H1 (cell line): ENCODE measurements around the gene PPP2R2C. TPM values are rescaled to one million over a fixed set of nuclear protein-coding genes. Genes with fewer than 3 reads are reported as not detected.

Experiments
- CTCF ChIA-PET: fragments of 300-600 bp; sonication (Branson Sonifier 250); formaldehyde crosslinking; loops from one replicate; lab custom pipeline; 2021; ENCODE audit not compliant: partially characterized antibody; lab: Charles Lee
- POLR2A ChIA-PET: fragments of 300-600 bp; sonication (Branson Sonifier 250); formaldehyde crosslinking; loops from one replicate; lab custom pipeline; 2021; ENCODE audit warnings: inconsistent platforms; ENCODE audit not compliant: partially characterized antibody; lab: Charles Lee
- DNase-seq, 2 experiments: peaks; one replicate each; pipeline versions ENCODE4 v3.0.0 to v3.0.0-alpha.2; 2010 to 2022; ENCODE audit warnings: low spot score in 2 of 2, low read depth in 1 of 2, mixed read lengths in 1 of 2
- FAIRE-seq: peaks from 2 replicates; lab custom pipeline; 2011; peaks lifted over from hg19 to GRCh38; lab: Jason Lieb, UNC
- H2AFZ ChIP-seq: 2 replicates; pipeline ENCODE4 v1.8.1; 2012; ENCODE audit warnings: low read length, inconsistent platforms
- H2AK5ac ChIP-seq: 2 replicates; pipeline ENCODE4 v1.6.1; 2013; ENCODE audit warnings: low read depth, low read length
- H2BK120ac ChIP-seq: replicated peaks from 2 replicates; pipeline ENCODE3; 2013; ENCODE audit warnings: low read depth, low read length, inconsistent platforms
- H2BK12ac ChIP-seq: 2 replicates; pipeline ENCODE4 v1.6.1; 2013; ENCODE audit warnings: low read depth, low read length
- H2BK15ac ChIP-seq: 2 replicates; pipeline ENCODE4 v1.6.1; 2013; ENCODE audit warnings: low read length
- H2BK20ac ChIP-seq: 2 replicates; pipeline ENCODE4 v1.6.1; 2013; ENCODE audit warnings: low read length
- H2BK5ac ChIP-seq: 2 replicates; pipeline ENCODE4 v1.6.1; 2013; ENCODE audit warnings: low read depth, low read length
- H3K14ac ChIP-seq: 2 replicates; pipeline ENCODE4 v1.6.1; 2013; ENCODE audit warnings: inconsistent platforms; ENCODE audit not compliant: insufficient read length
- H3K18ac ChIP-seq: 2 replicates; pipeline ENCODE4 v1.6.1; 2013; ENCODE audit warnings: low read length; ENCODE audit errors: extremely low read depth
- H3K23ac ChIP-seq: 2 replicates; pipeline ENCODE4 v1.6.1; 2013; ENCODE audit warnings: inconsistent platforms; ENCODE audit not compliant: insufficient read length
- H3K23me2 ChIP-seq: 2 replicates; pipeline ENCODE4 v1.6.1; 2013; ENCODE audit warnings: low read depth, low read length
- H3K27ac ChIP-seq: 2 replicates; pipeline ENCODE4 v1.6.1; 2011; ENCODE audit warnings: low read depth, low read length, inconsistent platforms
- H3K27me3 ChIP-seq, 4 experiments: replicated peaks in 1 of 4; 1 replicate in 1 of 4; 2 replicates in 3 of 4; pipeline versions ENCODE4 v1.6.1 to v1.8.1; 2011 to 2013; ENCODE audit warnings: low read length in 3 of 4, mild to moderate bottlenecking in 3 of 4, inconsistent platforms in 2 of 4, mixed read lengths in 2 of 4, moderate library complexity in 1 of 4; ENCODE audit not compliant: control insufficient read depth in 3 of 4, insufficient read depth in 3 of 4; ENCODE audit errors: extremely low read depth in 1 of 4
- H3K36me3 ChIP-seq, 4 experiments: 2 replicates each; pipeline versions ENCODE4 v1.6.1 to v1.8.1; 2011 to 2013; ENCODE audit warnings: mild to moderate bottlenecking in 4 of 4, low read length in 3 of 4, moderate library complexity in 2 of 4, control low read depth in 1 of 4, inconsistent platforms in 1 of 4; ENCODE audit not compliant: insufficient read depth in 4 of 4, control insufficient read depth in 2 of 4
- H3K4ac ChIP-seq: replicated peaks from 2 replicates; pipeline ENCODE3; 2013; ENCODE audit warnings: low read length, low read depth, mixed read lengths, inconsistent platforms; ENCODE audit not compliant: insufficient read length
- H3K4me1 ChIP-seq, 4 experiments: replicated peaks in 1 of 4; 1 replicate in 1 of 4; 2 replicates in 3 of 4; pipeline versions ENCODE4 v1.6.1 to v1.8.1; 2011 to 2013; ENCODE audit warnings: low read length in 3 of 4, inconsistent platforms in 2 of 4, mixed read lengths in 1 of 4; ENCODE audit not compliant: insufficient read depth in 4 of 4, control insufficient read depth in 3 of 4
- H3K4me2 ChIP-seq, 2 experiments: 2 replicates each; pipeline versions ENCODE4 v1.6.1 to v1.8.1; 2011 to 2013; ENCODE audit warnings: low read depth in 2 of 2, low read length in 2 of 2, control low read depth in 1 of 2, inconsistent platforms in 1 of 2, mild to moderate bottlenecking in 1 of 2; ENCODE audit not compliant: insufficient read depth in 1 of 2
- H3K4me3 ChIP-seq, 4 experiments: fragments of 200-600, 300-600 bp in 1 of 4; sonication (generic), shearing (Covaris generic), sonication (Bioruptor Twin) in 1 of 4; 2 replicates each; pipeline versions ENCODE4 v1.5.1 to v1.8.1; 2011 to 2016; ENCODE audit warnings: low read length in 4 of 4, low read depth in 3 of 4, control low read depth in 2 of 4, inconsistent platforms in 2 of 4, mild to moderate bottlenecking in 2 of 4, mixed read lengths in 1 of 4, moderate library complexity in 1 of 4; ENCODE audit not compliant: insufficient read depth in 2 of 4; ENCODE audit errors: extremely low read depth in 1 of 4
- H3K56ac ChIP-seq: replicated peaks from 2 replicates; pipeline ENCODE3; 2013; ENCODE audit warnings: low read depth, mild to moderate bottlenecking, mixed read lengths, low read length, inconsistent platforms; ENCODE audit not compliant: insufficient read length
- H3K79me1 ChIP-seq: 2 replicates; pipeline ENCODE4 v1.6.1; 2013; ENCODE audit warnings: low read depth, low read length, control low read depth
- H3K79me2 ChIP-seq, 2 experiments: 2 replicates each; pipeline versions ENCODE4 v1.6.1 to v1.8.1; 2012 to 2013; ENCODE audit warnings: low read length in 2 of 2, mild to moderate bottlenecking in 2 of 2, inconsistent platforms in 1 of 2; ENCODE audit not compliant: insufficient read depth in 2 of 2, control insufficient read depth in 1 of 2
- H3K9ac ChIP-seq, 4 experiments: replicated peaks in 1 of 4; 1 replicate in 1 of 4; 2 replicates in 3 of 4; pipeline versions ENCODE4 v1.6.1 to v1.8.1; 2011 to 2013; ENCODE audit warnings: low read depth in 3 of 4, low read length in 3 of 4, control low read depth in 2 of 4, mild to moderate bottlenecking in 2 of 4, moderate library complexity in 2 of 4, inconsistent platforms in 1 of 4; ENCODE audit errors: extremely low read depth in 1 of 4
- H3K9me3 ChIP-seq, 2 experiments: 2 replicates each; pipeline versions ENCODE4 v1.6.1 to v1.8.1; 2012 to 2013; ENCODE audit warnings: mild to moderate bottlenecking in 2 of 2, moderate library complexity in 2 of 2, control low read depth in 1 of 2, inconsistent platforms in 1 of 2, low read depth in 1 of 2, low read length in 1 of 2, mixed read lengths in 1 of 2; ENCODE audit not compliant: insufficient read depth in 2 of 2
- H4K20me1 ChIP-seq, 2 experiments: replicated peaks in 1 of 2; 2 replicates each; pipeline versions ENCODE3 to v1.8.1; 2011 to 2013; ENCODE audit warnings: inconsistent platforms in 2 of 2, low read length in 2 of 2, mild to moderate bottlenecking in 1 of 2; ENCODE audit not compliant: insufficient read depth in 2 of 2, control insufficient read depth in 1 of 2
- H4K5ac ChIP-seq: 2 replicates; pipeline ENCODE4 v1.6.1; 2013; ENCODE audit warnings: low read length, low read depth, mixed read lengths, inconsistent platforms; ENCODE audit not compliant: insufficient read length
- H4K8ac ChIP-seq: 2 replicates; pipeline ENCODE4 v1.8.0; 2013; ENCODE audit warnings: mild to moderate bottlenecking, moderate library complexity, low read length, inconsistent platforms; ENCODE audit not compliant: insufficient read depth; ENCODE audit errors: extremely low read depth
- H4K91ac ChIP-seq: replicated peaks from 2 replicates; pipeline ENCODE3; 2013; ENCODE audit warnings: low read length, mixed read lengths, inconsistent platforms; ENCODE audit not compliant: insufficient read length
- CBX8 ChIP-seq: fragments of 300-800, 300-1000 bp; sonication (generic); IDR thresholded peaks from 2 replicates; pipeline ENCODE4 v1.7.1; 2016; ENCODE audit warnings: low read depth, low read length, borderline replicate concordance
- CREB1 ChIP-seq: IDR thresholded peaks from 2 replicates; pipeline ENCODE4 v1.6.1; 2012; ENCODE audit warnings: inconsistent platforms
- E2F6 ChIP-seq: IDR thresholded peaks from 2 replicates; pipeline ENCODE4 v1.6.1; 2012; ENCODE audit warnings: inconsistent platforms
- GTF2F1 ChIP-seq: IDR thresholded peaks from 2 replicates; pipeline ENCODE4 v1.6.1; 2012; ENCODE audit warnings: low read depth, low read length, improper control_type of control experiment, borderline replicate concordance
- JUND ChIP-seq: IDR thresholded peaks from 2 replicates; pipeline ENCODE4 v1.6.1; 2011; ENCODE audit warnings: mild to moderate bottlenecking, improper control_type of control experiment, low read length
- NRF1 ChIP-seq: IDR thresholded peaks from 2 replicates; pipeline ENCODE4 v1.6.1; 2011; ENCODE audit warnings: mild to moderate bottlenecking, low read depth, low read length, improper control_type of control experiment
- SIRT6 ChIP-seq: IDR thresholded peaks from one replicate; pipeline ENCODE4 v1.7.1; 2012; ENCODE audit warnings: low read length, inconsistent platforms
- SIX5 ChIP-seq: IDR thresholded peaks from 2 replicates; pipeline ENCODE4 v1.6.1; 2011; ENCODE audit warnings: mild to moderate bottlenecking, low read depth, low read length
- SP2 ChIP-seq: IDR thresholded peaks from 2 replicates; pipeline ENCODE4 v1.6.1; 2012; ENCODE audit warnings: mild to moderate bottlenecking, low read length, inconsistent platforms
- SP4 ChIP-seq: IDR thresholded peaks from 2 replicates; pipeline ENCODE4 v1.6.1; 2012; ENCODE audit warnings: low read length, inconsistent platforms
- SRF ChIP-seq: IDR thresholded peaks from 2 replicates; pipeline ENCODE4 v1.6.1; 2011; ENCODE audit warnings: mild to moderate bottlenecking, low read depth, low read length, moderate library complexity
- WGBS, 2 experiments: shearing (Covaris generic) in 1 of 2; methylation state at CpG; one replicate each; pipeline versions ENCODE4 v1.1.6 to v1.1.7; 2013 to 2015; ENCODE audit warnings: low lambda C conversion rate in 2 of 2, mixed read lengths in 2 of 2, inconsistent platforms in 1 of 2, low coverage in 1 of 2, missing lambda C conversion rate in 1 of 2; ENCODE audit not compliant: insufficient replicate concordance in 2 of 2, insufficient coverage in 1 of 2, insufficient read length in 1 of 2; ENCODE audit errors: extremely low coverage in 1 of 2, missing lambda C conversion rate in 1 of 2; 5-methylcytosine and 5-hydroxymethylcytosine counted together
- polyA plus RNA-seq, 7 experiments: library from polyadenylated mRNA; depleted of rRNA in 3 of 7; stranded (reverse) in 5 of 7; unstranded in 2 of 7; fragments of >200 nt in 5 of 7; fragments of 200-250 nt in 2 of 7; gene quantifications; 1 replicate in 5 of 7; 2 replicates in 1 of 7; 4 replicates in 1 of 7; pipeline versions ENCODE4 v1.2.1 to v1.2.3, GENCODE V29; 2011 to 2013; ENCODE audit warnings: missing spikeins in 2 of 7, mixed read lengths in 2 of 7
- total RNA-seq: library from RNA; stranded (reverse); fragmentation: NEBNext Ultra II Directional; extraction: Animal tissue kit (Norgen Biotek cat#: 25700); gene quantifications from 2 replicates; pipeline ENCODE4 v1.2.1, GENCODE V29; 2021

The PPP2R2C gene
- total and polyA plus RNA-seq, 2 of the 8 experiments (the other 6 are each of a cell fraction or from before 2014, with no cell fraction given): 6.4 TPM

GRCh38 chr4:6506616-6507140 is 34.3 kb upstream of the PPP2R2C start:
- Histone ChIP-seq H2BK12ac (no peak overlapping the region), H3K4me2 (no peak overlapping the region), H3K23ac (no peak overlapping the region), H4K5ac (no peak overlapping the region), H3K23me2 (peaks cover 6% of the 10 kb centered on the region; the same call in 1 of the 2 replicates), H3K56ac (no peak overlapping the region), H3K9me3 (peaks cover 22 to 24% of the 10 kb centered on the region in 2 experiments), H2AFZ (no peak overlapping the region), H3K14ac (no peak overlapping the region), H3K9ac (no peak overlapping the region)
- CTCF ChIA-PET: interaction anchor here (0.6 to 1.2 kb wide), 2 partner anchors 9 to 133 kb away, joined by 3 read pairs; no protein-coding TSS in a partner anchor
- TF ChIP-seq CREB1 (no peak), GTF2F1 (no peak), E2F6 (no peak), SIRT6 (no peak), NRF1 (no peak), CBX8 (no peak), SP4 (no peak), SIX5 (no peak), SP2 (no peak), JUND (no peak), SRF (no peak)
- TF ChIP-seq, all 59 proteins: peak for 0
- no peak overlapping the region for H2BK20ac ChIP-seq
- no peak overlapping the region for H2BK15ac ChIP-seq
- H4K91ac ChIP-seq: no peak overlapping the region
- FAIRE-seq (no peak), DNase-seq (no peak)
- H3K27ac ChIP-seq: no peak overlapping the region
- WGBS, 2 experiments: 86% methylated on average over 3 of the region's 3 CpGs; no CpG with 5 or more reads in 1 of the 2 experiments
- no peak overlapping the region for H3K4ac ChIP-seq
- POLR2A ChIA-PET: no interaction called here
- H2BK120ac ChIP-seq: no peak overlapping the region
- H3K79me1 ChIP-seq: no peaks in the 10 kb centered on the region
- H3K27me3 ChIP-seq: no peaks in the 10 kb centered on the region
- H3K79me2 ChIP-seq: no peaks in the 10 kb centered on the region
- H3K4me3 ChIP-seq: no peak overlapping the region
- H3K4me1 ChIP-seq: no peaks in the 10 kb centered on the region
- H4K20me1 ChIP-seq: no peaks in the 10 kb centered on the region
- no peak overlapping the region for H4K8ac ChIP-seq
- H2BK5ac ChIP-seq: no peak overlapping the region
- H3K18ac ChIP-seq: no peak overlapping the region
- H3K36me3 ChIP-seq: no peaks in the 10 kb centered on the region
- H2AK5ac ChIP-seq: no peak overlapping the region
